B cell (primary cell): Measurements from ENCODE around the gene QRICH2.
"Not testable (repeated sequence)": the region's sequence is repeated elsewhere in the genome, so short reads cannot be mapped to it uniquely, and the experiment has no call there.

Experiments
- EZH2 ChIP-seq: IDR thresholded peaks from 2 replicates; pipeline ENCODE4 v1.6.1; 2012; ENCODE audit warnings: borderline replicate concordance, low read depth, mild to moderate bottlenecking, moderate library complexity, low read length; ENCODE audit not compliant: insufficient read depth, poor library complexity, severe bottlenecking
- TF ChIP-seq, protein P1 (sequence below): fragments of 200-600 bp; IDR thresholded peaks from one replicate; pipeline ENCODE4 v1.8.0; 2022; ENCODE audit warnings: antibody characterized with exemption, mild to moderate bottlenecking

GRCh38 chr17:76225373-76226086, 82.5 kb downstream of the QRICH2 start:
- TF ChIP-seq, protein P1, sequence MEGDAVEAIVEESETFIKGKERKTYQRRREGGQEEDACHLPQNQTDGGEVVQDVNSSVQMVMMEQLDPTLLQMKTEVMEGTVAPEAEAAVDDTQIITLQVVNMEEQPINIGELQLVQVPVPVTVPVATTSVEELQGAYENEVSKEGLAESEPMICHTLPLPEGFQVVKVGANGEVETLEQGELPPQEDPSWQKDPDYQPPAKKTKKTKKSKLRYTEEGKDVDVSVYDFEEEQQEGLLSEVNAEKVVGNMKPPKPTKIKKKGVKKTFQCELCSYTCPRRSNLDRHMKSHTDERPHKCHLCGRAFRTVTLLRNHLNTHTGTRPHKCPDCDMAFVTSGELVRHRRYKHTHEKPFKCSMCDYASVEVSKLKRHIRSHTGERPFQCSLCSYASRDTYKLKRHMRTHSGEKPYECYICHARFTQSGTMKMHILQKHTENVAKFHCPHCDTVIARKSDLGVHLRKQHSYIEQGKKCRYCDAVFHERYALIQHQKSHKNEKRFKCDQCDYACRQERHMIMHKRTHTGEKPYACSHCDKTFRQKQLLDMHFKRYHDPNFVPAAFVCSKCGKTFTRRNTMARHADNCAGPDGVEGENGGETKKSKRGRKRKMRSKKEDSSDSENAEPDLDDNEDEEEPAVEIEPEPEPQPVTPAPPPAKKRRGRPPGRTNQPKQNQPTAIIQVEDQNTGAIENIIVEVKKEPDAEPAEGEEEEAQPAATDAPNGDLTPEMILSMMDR, result not testable (repeated sequence)
- not testable (repeated sequence) for TF ChIP-seq EZH2
